Measurements from ENCODE around the gene PHACTR1.
"Not testable (repeated sequence)": the region's sequence is repeated elsewhere in the genome, so short reads cannot be mapped to it uniquely, and the experiment has no call there.

Gene PHACTR1

DNA sequence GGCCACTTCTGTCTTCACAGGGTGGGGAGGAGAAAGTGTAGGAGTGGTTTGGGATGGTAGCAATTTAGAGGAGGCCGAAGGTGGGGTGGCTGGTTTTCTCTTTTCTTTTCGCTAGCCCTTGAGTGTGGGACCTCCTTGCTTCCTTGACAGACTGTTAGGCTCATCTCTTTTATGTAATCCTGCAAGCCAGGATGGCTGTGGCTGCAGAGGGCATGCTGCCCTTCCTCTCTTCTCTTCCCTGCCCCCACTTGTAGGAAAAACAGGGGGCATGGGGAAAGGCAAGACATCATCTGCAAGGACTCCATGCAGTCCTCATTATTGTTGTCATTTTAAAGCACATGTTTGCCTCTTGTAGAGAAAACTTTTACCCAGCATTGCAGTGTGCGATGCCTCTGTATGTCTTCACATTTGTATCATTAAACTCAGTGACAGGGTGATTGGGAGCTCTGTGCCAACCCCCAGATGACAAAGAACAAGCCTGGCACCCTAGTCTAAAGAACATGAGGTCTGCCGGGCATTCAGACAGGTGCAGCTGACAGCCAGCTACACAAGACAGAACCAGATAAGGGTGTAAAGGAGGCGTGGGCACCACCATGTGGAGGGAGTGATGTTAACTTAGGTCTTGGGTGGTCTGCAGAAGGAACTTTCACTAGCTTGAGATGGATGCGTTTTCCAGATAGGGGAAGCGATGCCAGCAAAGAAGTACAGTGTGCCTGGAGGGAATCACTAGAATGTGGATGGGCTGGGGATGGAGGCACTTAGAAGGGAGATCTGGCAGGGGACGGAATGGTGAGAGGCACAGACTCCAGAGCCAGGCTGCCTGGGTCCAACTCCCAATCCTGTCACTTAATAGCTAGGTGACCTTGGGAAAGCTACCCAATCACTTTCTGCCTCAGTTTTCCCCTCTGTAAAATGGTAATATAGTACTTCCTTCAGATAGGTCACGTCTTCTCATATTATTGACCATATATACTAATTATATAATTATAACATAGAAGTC lies 404.2 kb downstream of the PHACTR1 start:
- DNase-seq = no peak

DNA sequence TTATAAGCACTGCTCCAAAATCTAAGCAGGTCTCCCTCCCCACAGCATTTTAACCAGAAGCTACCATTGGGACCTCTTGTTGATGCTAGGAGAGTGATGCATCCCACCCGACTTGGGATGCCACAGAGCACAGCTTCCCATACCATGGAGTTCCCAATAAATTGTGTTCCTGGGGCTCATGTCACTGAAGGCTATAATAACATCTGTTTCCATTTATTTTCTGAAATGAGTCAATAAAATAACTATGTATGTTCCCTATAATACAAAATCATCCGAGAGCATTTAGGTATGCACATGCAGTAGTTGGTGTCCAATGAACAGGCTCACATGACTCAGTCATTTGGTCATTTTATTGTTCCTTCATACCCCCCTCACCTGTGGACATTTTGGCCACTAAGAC lies 407.6 kb downstream of the PHACTR1 start:
- no peak for DNase-seq

DNA sequence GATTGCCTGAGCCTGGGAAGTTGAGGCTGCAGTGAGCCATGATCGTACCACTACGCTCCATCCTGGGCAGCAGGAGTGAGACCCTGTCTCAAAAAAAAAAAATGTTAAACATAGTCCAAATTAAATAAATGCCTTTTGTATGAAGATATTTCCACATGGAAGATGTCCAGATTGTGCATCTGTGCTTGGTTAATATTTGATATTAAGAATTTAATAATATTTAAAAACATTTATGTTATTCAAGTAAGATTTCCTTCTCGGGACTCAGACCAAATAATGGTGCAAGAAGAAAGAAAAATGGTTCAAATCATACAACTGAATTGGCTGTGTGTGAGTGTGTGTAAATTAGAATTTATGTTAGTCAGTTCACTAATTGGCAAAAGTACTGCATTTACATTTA lies 409.3 kb downstream of the PHACTR1 start:
- no peak for DNase-seq

DNA sequence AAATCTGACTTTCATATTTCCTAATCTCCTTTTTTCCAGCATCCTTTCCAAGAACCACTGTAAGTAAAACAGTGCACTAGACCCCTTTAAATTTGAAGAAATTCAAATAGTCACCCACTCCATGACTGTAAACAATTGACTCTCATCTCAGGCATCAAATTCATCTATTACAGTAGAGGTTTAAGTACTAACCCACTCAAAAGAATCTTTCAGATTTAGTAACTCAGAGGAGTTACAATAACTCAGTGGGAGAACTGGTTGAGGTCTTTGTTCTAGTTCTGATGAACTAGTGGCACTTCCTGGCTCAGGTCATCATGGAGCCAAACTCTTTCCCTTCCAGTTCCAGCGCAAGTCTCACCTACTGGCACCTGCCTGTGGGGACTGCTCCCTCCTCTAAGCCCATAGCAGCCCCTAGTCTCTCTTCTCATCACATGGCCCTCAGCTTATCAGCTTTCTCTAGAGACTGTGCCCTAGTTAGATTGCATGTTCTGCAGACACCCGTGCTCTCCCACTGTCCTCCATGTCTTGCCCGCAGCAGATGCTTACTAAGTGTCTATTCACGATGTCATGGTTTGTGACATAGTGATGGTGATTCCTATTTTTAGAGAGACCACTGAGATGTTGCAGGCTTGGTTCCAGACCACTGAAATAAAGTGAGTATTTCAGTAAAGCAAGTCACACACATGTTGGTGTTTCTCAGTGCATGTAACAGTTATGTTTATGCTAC lies 415.5 kb downstream of the PHACTR1 start:
- DNase-seq = no peak

DNA sequence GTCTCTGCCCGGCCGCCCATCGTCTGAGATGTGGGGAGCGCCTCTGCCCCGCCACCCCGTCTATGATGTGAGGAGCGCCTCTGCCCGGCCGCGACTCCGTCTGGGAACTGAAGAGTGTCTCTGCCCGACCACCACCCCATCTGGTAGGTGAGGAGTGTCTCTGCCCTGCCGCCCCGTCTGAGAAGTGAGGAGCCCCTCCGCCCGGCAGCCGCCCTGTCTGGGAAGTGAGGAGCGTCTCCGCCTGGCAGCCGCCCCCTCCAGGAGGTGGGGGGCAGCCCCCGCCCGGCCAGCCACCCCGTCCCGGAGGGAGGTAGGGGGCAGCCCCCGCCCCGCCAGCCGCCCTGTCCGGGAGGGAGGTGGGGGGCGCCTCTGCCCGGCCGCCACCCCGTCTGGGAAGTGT lies 417.3 kb downstream of the PHACTR1 start:
- not testable (repeated sequence) for DNase-seq

DNA sequence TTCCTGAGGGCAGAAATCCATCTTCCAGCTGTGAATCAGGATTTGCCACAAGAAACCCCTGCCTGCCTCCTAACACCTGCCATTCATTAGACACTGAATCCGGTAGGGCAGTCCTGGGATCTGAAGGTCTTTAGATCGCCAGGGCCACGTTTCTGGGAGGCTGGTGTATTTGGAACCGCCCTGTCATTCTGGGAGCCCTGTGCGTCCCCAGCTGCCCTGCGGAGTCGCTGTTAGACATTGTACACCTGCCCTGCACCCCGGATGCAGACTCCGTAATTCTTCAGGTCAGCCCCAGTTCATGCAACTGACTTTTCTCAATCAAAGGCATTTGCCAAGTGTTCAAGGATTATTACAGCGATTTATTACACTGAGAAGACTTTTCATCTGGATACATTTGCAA lies 418.6 kb downstream of the PHACTR1 start:
- DNase-seq = no peak

DNA sequence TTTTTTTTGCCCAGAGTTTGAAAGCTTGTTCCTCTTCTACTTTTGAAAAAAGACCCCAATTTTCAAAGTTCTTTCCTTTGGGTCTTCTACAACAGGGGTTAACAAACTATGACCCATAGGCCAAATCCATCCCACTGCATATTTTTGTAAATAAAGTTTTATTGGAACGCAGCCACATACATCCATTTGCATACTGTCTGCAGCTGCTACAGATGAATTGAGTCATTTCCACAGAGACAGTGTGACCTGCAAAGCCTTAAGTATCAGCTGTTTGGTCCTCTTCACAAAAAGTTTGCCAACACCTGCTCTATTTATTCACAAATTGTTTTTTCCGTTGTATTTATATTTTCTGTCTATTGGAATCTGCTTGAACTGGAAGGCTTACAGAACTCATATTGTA lies 422.6 kb downstream of the PHACTR1 start:
- DNase-seq = no peak

DNA sequence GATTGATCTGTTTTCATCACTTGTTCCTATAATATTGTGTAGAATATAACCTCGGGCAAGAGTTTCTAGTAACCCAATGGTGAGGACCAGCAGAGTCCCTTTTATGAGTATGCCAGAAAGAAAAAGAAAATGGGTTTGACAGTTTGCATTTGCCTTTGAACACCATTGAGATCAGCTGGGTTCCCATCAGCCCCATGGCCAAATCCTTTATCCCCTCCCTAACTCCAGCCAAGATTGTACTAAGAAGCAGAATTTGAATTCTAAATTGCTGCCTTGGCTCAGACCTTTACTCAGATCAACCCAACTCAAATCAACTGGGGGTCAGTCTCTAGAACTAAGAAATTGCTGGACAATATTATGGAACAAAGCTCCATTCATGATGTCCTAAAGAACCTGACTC lies 424.4 kb downstream of the PHACTR1 start:
- no peak for DNase-seq

DNA sequence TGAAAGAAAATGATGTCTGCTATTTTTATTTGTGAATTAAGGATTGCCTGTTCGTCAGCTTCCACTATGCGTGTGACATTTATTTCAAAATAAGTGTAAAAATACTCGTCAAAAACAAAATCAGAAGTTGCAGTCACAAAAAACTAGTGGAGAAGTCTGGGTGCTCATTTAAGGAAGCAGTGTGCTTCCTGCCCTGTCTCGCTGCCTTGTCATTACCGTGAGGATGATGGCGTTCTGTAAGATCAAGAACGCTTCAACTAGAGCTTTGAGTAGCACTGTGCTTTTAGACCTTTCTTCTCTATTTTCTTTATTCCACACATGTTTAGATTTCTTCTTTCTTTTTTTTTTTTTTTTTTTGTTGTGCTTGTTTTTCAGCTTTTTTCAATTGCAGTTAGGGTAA lies 424.8 kb downstream of the PHACTR1 start:
- DNase-seq = no peak

DNA sequence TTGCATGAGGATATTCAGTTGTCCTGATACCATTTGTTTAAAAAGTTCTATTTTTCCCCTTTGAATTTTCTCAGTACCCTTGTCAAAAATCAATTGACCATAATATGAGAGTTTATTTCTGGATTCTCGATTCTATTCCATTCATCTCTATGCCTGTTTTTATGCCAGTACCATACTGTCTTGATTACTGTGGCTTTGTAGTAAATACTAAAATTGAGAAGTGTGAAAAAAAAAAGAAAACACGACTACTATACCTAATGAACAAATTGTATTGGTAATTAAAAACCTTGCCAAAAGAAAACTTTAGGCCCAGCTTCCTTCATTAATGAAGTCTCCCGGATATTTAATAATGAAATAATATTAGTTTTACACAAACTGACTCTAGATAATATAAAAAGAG lies 426.0 kb downstream of the PHACTR1 start:
- DNase-seq = no peak

DNA sequence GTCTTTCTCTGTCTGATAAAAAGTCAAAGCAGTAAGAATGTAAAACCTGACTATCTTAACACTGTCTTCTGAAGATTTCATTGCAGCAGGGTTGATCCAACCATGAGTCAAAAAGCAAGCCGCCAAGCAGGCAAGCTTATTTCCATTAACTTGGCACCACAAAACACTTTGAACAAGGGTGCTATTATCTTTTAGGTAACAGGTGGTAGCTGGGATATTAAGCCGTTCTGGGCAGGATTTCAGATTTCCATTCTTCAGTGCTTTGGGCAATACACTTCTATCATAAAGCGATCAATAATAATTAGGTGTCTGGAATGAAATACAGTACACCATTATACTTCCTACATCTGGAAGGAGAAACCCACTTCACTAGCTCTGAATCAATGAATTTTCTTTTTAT lies 429.9 kb downstream of the PHACTR1 start:
- no peak for DNase-seq

DNA sequence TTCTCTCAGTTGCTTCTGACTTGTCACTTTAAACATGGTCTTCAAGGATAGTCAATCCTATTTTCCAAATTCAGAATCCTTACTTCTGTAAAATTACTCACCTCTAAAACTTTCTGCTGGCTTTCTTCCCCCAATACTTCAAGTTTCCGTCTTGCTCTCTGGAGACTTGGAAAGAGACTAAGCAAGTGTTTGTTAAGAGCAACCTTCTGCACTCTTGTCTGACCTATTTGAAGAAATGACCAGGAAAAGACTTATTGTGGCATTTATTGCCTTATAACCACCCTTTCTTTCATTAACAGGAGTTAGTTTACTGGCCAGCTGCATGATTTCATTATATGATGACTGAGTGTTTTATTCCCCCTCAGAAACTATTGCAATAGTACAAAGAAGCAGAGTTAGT lies 430.8 kb downstream of the PHACTR1 start:
- DNase-seq = no peak

DNA sequence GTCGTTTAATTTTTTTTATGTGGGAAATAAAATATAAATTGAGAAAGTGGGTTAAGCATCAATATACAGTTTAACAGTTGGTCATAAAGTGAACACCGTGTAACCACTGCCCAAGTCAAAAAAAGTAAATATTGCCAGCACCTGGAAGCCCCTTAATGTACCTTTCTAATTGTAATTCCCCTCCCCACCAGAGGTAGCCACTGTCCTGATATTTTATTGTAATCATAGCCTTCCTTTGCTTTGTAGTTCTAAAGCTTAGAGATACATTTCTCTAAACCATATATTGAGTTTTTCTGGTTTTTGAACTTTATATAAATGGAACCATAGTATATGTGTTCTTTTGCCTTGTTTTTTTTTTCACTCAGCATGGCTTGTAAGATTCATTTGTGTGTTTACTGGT lies 431.2 kb downstream of the PHACTR1 start:
- no peak for DNase-seq

DNA sequence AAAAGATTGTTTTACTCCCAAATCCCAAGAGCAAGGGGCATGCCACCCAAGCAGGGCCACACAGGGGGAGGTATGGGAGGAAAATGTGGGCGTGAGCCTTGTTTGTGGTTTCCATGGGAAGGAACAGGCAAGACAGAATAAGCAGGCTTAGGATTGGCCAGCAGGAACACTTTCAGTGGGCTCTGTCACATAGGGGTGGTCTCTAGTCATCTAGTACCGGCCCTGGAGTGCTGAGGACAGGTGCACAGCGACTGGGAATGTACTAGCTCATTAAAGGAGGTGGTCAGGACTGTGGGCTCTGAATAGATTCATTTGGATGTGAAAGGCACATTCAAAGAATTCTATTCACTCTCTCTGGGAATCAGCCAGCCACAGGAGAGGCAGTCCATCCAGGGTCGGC lies 436.2 kb downstream of the PHACTR1 start:
- no peak for DNase-seq

DNA sequence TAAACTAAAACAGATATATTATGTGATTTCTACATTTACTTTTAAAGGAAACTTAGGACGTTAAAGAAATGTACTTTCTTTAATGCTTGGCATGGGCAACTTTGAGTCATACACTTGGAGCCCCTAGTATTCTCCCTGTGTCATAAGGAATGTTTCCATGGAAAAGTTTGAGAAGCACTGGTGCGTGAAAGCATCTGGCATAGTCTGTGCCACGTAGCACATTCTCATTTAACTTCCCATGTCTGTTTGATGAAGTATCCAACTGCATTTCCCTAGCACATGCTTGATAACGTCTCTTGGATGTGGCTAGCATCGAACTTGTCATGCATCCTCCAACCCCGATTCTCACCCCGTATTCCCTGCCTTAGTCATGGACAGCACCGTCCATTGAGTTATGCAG lies 439.8 kb downstream of the PHACTR1 start:
- no peak for DNase-seq

DNA sequence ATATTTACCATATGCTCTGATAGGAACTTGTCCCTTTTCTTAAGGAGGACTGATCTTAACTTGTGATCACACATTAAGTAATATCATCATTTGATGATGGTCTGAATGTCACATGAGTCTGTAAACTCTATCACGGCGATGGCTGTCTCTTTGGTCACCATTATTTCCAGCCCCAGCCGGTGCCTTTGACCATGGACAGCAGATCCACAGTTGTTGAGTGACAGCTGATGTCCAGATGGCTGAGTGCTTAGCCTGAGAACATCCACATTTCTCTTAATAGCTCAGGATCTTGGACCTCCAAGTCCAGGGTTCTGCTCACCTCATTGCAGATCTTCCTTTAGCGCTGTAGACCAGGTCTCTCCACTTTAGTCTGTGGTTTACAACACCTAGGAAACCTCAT lies 440.7 kb downstream of the PHACTR1 start:
- no peak for DNase-seq

DNA sequence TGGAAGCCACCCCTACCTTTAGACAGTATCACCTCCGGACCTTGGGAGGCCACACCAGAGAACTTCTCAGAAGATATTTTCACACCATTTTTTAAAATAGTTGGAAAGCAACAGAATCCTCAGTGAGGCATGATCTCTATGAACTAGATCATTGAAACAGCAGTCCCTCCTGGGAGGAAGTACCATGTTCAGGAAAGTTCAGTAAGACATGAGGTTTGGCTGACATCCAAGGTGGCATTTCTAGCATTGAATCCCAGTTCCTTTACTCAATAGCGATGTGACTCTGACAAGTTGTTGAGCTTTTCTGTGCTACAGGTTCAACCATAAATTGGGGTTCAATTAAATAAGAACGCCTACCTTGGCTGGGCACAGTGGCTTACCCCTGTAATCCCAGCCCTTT lies 442.7 kb downstream of the PHACTR1 start:
- DNase-seq = no peak

DNA sequence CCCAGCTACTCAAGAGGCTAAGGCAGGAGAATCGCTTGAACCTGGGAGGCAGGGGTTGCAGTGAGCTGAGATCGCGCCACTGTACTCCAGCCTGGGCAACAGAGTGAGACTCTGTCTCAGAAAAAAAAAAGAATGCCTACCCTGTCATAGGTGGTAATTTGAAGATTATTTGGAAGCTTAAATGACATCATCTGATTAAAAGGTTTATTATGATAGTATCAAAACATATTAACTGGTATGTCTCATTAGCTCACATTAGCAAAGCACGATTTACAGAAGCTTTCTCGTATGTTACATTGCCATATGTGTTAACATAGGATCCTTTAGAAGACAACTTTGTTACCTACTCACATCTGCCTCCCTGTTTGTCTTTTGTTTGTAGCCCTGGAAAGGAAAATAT lies 443.3 kb downstream of the PHACTR1 start:
- DNase-seq = not testable (repeated sequence)

DNA sequence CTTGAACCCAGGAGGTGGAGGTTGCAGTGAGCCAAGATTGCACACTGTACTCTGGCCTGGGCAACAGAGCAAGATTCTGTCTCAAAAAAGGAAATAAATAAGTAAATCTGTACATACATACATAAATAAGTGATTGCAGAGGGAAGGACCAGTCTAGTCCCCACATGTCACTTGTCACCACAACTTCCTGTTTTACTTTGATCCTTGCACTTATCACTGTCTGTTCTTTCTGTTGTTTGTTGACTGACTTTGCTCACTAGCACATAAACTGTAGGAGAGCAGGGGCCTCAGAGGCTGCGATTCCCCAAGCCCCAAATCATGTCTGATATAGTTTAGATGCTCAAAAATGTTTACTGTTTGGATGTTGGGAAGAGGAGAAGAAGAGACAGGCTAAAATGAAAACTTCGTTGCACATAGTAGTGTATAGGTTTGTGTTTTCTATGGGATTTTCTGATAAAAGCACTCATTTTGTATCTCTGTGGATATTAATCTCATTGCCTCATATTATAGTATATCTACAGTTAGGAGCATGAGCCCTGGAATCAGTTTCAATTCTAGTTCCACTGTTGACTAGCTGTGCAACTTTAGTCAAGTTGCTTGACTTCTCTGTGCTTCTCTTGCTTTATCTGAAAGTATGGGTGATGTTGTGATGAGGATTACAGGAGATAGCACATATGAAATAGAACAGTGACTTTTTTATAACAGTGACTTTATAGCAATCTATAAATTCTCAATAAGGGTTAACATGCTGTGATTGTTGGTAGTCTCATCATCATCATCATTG lies 446.8 kb downstream of the PHACTR1 start:
- DNase-seq = no peak

DNA sequence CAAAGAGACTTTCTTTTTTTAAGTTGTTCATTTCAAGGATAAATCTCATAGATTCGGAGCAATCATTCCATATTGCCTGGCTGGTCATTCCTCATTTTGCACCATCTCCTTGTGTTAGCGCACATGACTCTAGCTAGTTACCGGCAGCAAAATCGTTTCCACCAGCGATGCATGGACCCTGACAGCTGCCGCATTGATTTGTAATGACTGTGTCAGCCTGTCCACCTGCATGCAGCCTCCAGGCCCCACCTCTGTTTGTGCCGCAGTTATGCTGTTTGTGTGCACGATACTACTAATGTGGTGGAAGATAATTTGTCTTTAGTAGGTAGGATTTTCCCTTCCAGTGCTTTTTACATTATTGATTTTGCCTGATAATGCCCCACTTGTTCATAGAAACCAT lies 447.7 kb downstream of the PHACTR1 start:
- no peak for DNase-seq

DNA sequence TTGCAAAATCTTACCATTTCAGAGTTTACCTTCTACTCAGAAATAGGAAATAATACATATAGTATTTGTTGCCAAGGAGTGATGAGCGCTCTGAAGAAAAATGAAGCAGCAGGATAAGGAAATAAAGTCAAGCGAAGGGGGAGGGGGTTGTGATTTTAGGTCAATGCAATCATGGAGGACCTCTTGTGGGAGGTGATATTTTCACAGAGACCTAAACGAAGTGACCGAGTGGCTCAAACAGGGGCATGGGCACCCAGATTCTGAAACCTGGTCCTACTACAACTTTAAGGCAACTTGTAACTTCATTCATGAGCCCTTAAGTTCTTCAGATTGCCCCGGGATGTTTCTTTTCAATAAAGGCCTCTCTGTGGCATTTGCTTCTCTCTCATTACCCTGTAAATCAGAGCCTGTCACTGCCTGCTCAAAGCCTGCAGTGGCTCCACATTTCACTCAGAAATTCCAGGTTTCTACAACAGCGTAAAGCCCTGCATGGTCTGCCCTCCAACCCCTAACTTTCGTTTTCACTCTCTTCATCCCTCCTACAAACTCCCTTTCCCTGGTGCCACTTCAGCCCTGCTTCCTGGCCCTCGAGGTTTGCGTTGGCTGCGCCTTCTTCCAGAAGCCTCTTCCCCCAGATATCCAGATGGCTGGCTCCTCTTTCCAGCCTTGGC lies 449.1 kb downstream of the PHACTR1 start:
- no peak for DNase-seq

DNA sequence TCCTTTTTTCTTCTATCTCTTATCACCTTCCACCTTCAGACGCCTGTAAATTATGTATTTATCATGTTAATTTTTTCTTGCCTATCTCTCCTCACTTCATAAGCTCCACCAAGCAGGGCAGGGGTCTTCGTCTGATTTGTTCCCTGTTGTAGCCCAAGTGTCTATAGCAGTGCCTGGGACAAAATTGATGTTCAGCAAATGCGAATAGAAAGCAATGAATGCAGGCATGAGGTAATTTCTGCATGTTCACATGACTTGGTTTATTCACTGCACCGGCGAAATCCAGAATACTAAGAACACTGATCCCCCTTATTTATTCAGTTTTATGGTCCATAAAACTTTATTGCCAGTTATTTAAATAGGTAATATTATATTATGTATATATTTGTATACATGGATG lies 449.7 kb downstream of the PHACTR1 start:
- DNase-seq = no peak

DNA sequence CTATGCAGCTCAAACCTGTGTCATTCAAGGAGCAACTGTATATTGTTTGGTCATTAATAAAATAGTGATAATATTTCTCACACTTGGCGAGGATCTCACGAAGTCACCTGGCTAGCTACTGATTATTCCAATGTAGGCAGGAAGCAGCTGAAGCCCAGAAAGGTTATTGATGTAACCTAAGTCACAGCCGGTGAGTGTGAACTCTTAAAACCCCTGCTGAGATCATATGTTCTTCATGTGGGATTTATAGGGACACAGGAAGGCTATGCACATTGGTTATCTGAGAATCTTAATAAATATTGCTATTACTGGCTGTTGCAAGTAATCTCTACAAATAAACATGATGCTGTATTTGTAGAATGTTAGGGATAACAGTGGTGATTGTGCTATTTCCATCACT lies 450.3 kb downstream of the PHACTR1 start:
- DNase-seq = no peak

All from activated naive CD4-positive, alpha-beta T cell treated with Interleukin-2 at 50 U/mL for 16 hours (primary cell).